GM12891 (cell line): ENCODE data around the gene CTAGE9.

Source experiments
- POLR2A ChIP-seq: IDR thresholded peaks from 2 replicates; pipeline ENCODE4 v1.6.1; 2011; ENCODE audit warnings: low read depth, low read length, control low read depth
- POLR2AphosphoS5 ChIP-seq: IDR thresholded peaks from 2 replicates; pipeline ENCODE4 v1.6.1; 2011; ENCODE audit warnings: low read depth, low read length, control low read depth
- SPI1 ChIP-seq: IDR thresholded peaks from 2 replicates; pipeline ENCODE4 v1.6.1; 2011; ENCODE audit warnings: low read depth, low read length, control low read depth
- TAF1 ChIP-seq: IDR thresholded peaks from 2 replicates; pipeline ENCODE4 v1.6.1; 2011; ENCODE audit warnings: low read depth, low read length, control low read depth

- TF ChIP-seq POLR2A, result no peak
- TF ChIP-seq TAF1, result no peak
- no peak for TF ChIP-seq POLR2AphosphoS5
- TF ChIP-seq SPI1, result peak; percentile 88
Measured at GRCh38 chr6:131683479-131683878, 27.3 kb downstream of the CTAGE9 start.
